H1 (cell line): ENCODE results near the gene ATP4A. TPM values are rescaled to one million over a fixed set of nuclear protein-coding genes. Genes with fewer than 3 reads are reported as not detected.

Experiments
- CTCF ChIA-PET: fragments of 300-600 bp; sonication (Branson Sonifier 250); formaldehyde crosslinking; loops from one replicate; lab custom pipeline; 2021; ENCODE audit not compliant: partially characterized antibody; lab: Charles Lee
- POLR2A ChIA-PET: fragments of 300-600 bp; sonication (Branson Sonifier 250); formaldehyde crosslinking; loops from one replicate; lab custom pipeline; 2021; ENCODE audit warnings: inconsistent platforms; ENCODE audit not compliant: partially characterized antibody; lab: Charles Lee
- DNase-seq, 2 experiments: peaks; one replicate each; pipeline versions ENCODE4 v3.0.0 to v3.0.0-alpha.2; 2010 to 2022; ENCODE audit warnings: low spot score in 2 of 2, low read depth in 1 of 2, mixed read lengths in 1 of 2
- FAIRE-seq: peaks from 2 replicates; lab custom pipeline; 2011; peaks lifted over from hg19 to GRCh38; lab: Jason Lieb, UNC
- H2AFZ ChIP-seq: 2 replicates; pipeline ENCODE4 v1.8.1; 2012; ENCODE audit warnings: low read length, inconsistent platforms
- H2AK5ac ChIP-seq: 2 replicates; pipeline ENCODE4 v1.6.1; 2013; ENCODE audit warnings: low read depth, low read length
- H2BK120ac ChIP-seq: replicated peaks from 2 replicates; pipeline ENCODE3; 2013; ENCODE audit warnings: low read depth, low read length, inconsistent platforms
- H2BK12ac ChIP-seq: 2 replicates; pipeline ENCODE4 v1.6.1; 2013; ENCODE audit warnings: low read depth, low read length
- H2BK15ac ChIP-seq: 2 replicates; pipeline ENCODE4 v1.6.1; 2013; ENCODE audit warnings: low read length
- H2BK20ac ChIP-seq: 2 replicates; pipeline ENCODE4 v1.6.1; 2013; ENCODE audit warnings: low read length
- H2BK5ac ChIP-seq: 2 replicates; pipeline ENCODE4 v1.6.1; 2013; ENCODE audit warnings: low read depth, low read length
- H3K14ac ChIP-seq: 2 replicates; pipeline ENCODE4 v1.6.1; 2013; ENCODE audit warnings: inconsistent platforms; ENCODE audit not compliant: insufficient read length
- H3K18ac ChIP-seq: 2 replicates; pipeline ENCODE4 v1.6.1; 2013; ENCODE audit warnings: low read length; ENCODE audit errors: extremely low read depth
- H3K23ac ChIP-seq: 2 replicates; pipeline ENCODE4 v1.6.1; 2013; ENCODE audit warnings: inconsistent platforms; ENCODE audit not compliant: insufficient read length
- H3K23me2 ChIP-seq: 2 replicates; pipeline ENCODE4 v1.6.1; 2013; ENCODE audit warnings: low read depth, low read length
- H3K27ac ChIP-seq: 2 replicates; pipeline ENCODE4 v1.6.1; 2011; ENCODE audit warnings: low read depth, low read length, inconsistent platforms
- H3K27me3 ChIP-seq, 4 experiments: replicated peaks in 1 of 4; 1 replicate in 1 of 4; 2 replicates in 3 of 4; pipeline versions ENCODE4 v1.6.1 to v1.8.1; 2011 to 2013; ENCODE audit warnings: low read length in 3 of 4, mild to moderate bottlenecking in 3 of 4, inconsistent platforms in 2 of 4, mixed read lengths in 2 of 4, moderate library complexity in 1 of 4; ENCODE audit not compliant: control insufficient read depth in 3 of 4, insufficient read depth in 3 of 4; ENCODE audit errors: extremely low read depth in 1 of 4
- H3K36me3 ChIP-seq, 4 experiments: 2 replicates each; pipeline versions ENCODE4 v1.6.1 to v1.8.1; 2011 to 2013; ENCODE audit warnings: mild to moderate bottlenecking in 4 of 4, low read length in 3 of 4, moderate library complexity in 2 of 4, control low read depth in 1 of 4, inconsistent platforms in 1 of 4; ENCODE audit not compliant: insufficient read depth in 4 of 4, control insufficient read depth in 2 of 4
- H3K4ac ChIP-seq: replicated peaks from 2 replicates; pipeline ENCODE3; 2013; ENCODE audit warnings: low read length, low read depth, mixed read lengths, inconsistent platforms; ENCODE audit not compliant: insufficient read length
- H3K4me1 ChIP-seq, 4 experiments: replicated peaks in 1 of 4; 1 replicate in 1 of 4; 2 replicates in 3 of 4; pipeline versions ENCODE4 v1.6.1 to v1.8.1; 2011 to 2013; ENCODE audit warnings: low read length in 3 of 4, inconsistent platforms in 2 of 4, mixed read lengths in 1 of 4; ENCODE audit not compliant: insufficient read depth in 4 of 4, control insufficient read depth in 3 of 4
- H3K4me2 ChIP-seq, 2 experiments: 2 replicates each; pipeline versions ENCODE4 v1.6.1 to v1.8.1; 2011 to 2013; ENCODE audit warnings: low read depth in 2 of 2, low read length in 2 of 2, control low read depth in 1 of 2, inconsistent platforms in 1 of 2, mild to moderate bottlenecking in 1 of 2; ENCODE audit not compliant: insufficient read depth in 1 of 2
- H3K4me3 ChIP-seq, 4 experiments: fragments of 200-600, 300-600 bp in 1 of 4; sonication (generic), shearing (Covaris generic), sonication (Bioruptor Twin) in 1 of 4; 2 replicates each; pipeline versions ENCODE4 v1.5.1 to v1.8.1; 2011 to 2016; ENCODE audit warnings: low read length in 4 of 4, low read depth in 3 of 4, control low read depth in 2 of 4, inconsistent platforms in 2 of 4, mild to moderate bottlenecking in 2 of 4, mixed read lengths in 1 of 4, moderate library complexity in 1 of 4; ENCODE audit not compliant: insufficient read depth in 2 of 4; ENCODE audit errors: extremely low read depth in 1 of 4
- H3K56ac ChIP-seq: replicated peaks from 2 replicates; pipeline ENCODE3; 2013; ENCODE audit warnings: low read depth, mild to moderate bottlenecking, mixed read lengths, low read length, inconsistent platforms; ENCODE audit not compliant: insufficient read length
- H3K79me1 ChIP-seq: 2 replicates; pipeline ENCODE4 v1.6.1; 2013; ENCODE audit warnings: low read depth, low read length, control low read depth
- H3K79me2 ChIP-seq, 2 experiments: 2 replicates each; pipeline versions ENCODE4 v1.6.1 to v1.8.1; 2012 to 2013; ENCODE audit warnings: low read length in 2 of 2, mild to moderate bottlenecking in 2 of 2, inconsistent platforms in 1 of 2; ENCODE audit not compliant: insufficient read depth in 2 of 2, control insufficient read depth in 1 of 2
- H3K9ac ChIP-seq, 4 experiments: replicated peaks in 1 of 4; 1 replicate in 1 of 4; 2 replicates in 3 of 4; pipeline versions ENCODE4 v1.6.1 to v1.8.1; 2011 to 2013; ENCODE audit warnings: low read depth in 3 of 4, low read length in 3 of 4, control low read depth in 2 of 4, mild to moderate bottlenecking in 2 of 4, moderate library complexity in 2 of 4, inconsistent platforms in 1 of 4; ENCODE audit errors: extremely low read depth in 1 of 4
- H3K9me3 ChIP-seq, 2 experiments: 2 replicates each; pipeline versions ENCODE4 v1.6.1 to v1.8.1; 2012 to 2013; ENCODE audit warnings: mild to moderate bottlenecking in 2 of 2, moderate library complexity in 2 of 2, control low read depth in 1 of 2, inconsistent platforms in 1 of 2, low read depth in 1 of 2, low read length in 1 of 2, mixed read lengths in 1 of 2; ENCODE audit not compliant: insufficient read depth in 2 of 2
- H4K20me1 ChIP-seq, 2 experiments: replicated peaks in 1 of 2; 2 replicates each; pipeline versions ENCODE3 to v1.8.1; 2011 to 2013; ENCODE audit warnings: inconsistent platforms in 2 of 2, low read length in 2 of 2, mild to moderate bottlenecking in 1 of 2; ENCODE audit not compliant: insufficient read depth in 2 of 2, control insufficient read depth in 1 of 2
- H4K5ac ChIP-seq: 2 replicates; pipeline ENCODE4 v1.6.1; 2013; ENCODE audit warnings: low read length, low read depth, mixed read lengths, inconsistent platforms; ENCODE audit not compliant: insufficient read length
- H4K8ac ChIP-seq: 2 replicates; pipeline ENCODE4 v1.8.0; 2013; ENCODE audit warnings: mild to moderate bottlenecking, moderate library complexity, low read length, inconsistent platforms; ENCODE audit not compliant: insufficient read depth; ENCODE audit errors: extremely low read depth
- H4K91ac ChIP-seq: replicated peaks from 2 replicates; pipeline ENCODE3; 2013; ENCODE audit warnings: low read length, mixed read lengths, inconsistent platforms; ENCODE audit not compliant: insufficient read length
- EZH2 ChIP-seq: fragments of 200-600 bp; sonication (generic); IDR thresholded peaks from 2 replicates; pipeline ENCODE4 v1.7.1; 2012; ENCODE audit warnings: low read depth, mild to moderate bottlenecking, moderate library complexity, low read length, inconsistent platforms; ENCODE audit not compliant: severe bottlenecking
- RAD21 ChIP-seq, 2 experiments: IDR thresholded peaks in 1 of 2; conservative IDR thresholded peaks in 1 of 2; 2 replicates each; pipeline ENCODE4 v1.6.1; 2011; ENCODE audit warnings: low read depth in 2 of 2, low read length in 2 of 2, improper control_type of control experiment in 1 of 2, inconsistent platforms in 1 of 2, mild to moderate bottlenecking in 1 of 2, moderate library complexity in 1 of 2
- WGBS, 2 experiments: shearing (Covaris generic) in 1 of 2; methylation state at CpG; one replicate each; pipeline versions ENCODE4 v1.1.6 to v1.1.7; 2013 to 2015; ENCODE audit warnings: low lambda C conversion rate in 2 of 2, mixed read lengths in 2 of 2, inconsistent platforms in 1 of 2, low coverage in 1 of 2, missing lambda C conversion rate in 1 of 2; ENCODE audit not compliant: insufficient replicate concordance in 2 of 2, insufficient coverage in 1 of 2, insufficient read length in 1 of 2; ENCODE audit errors: extremely low coverage in 1 of 2, missing lambda C conversion rate in 1 of 2; 5-methylcytosine and 5-hydroxymethylcytosine counted together
- polyA plus RNA-seq, 7 experiments: library from polyadenylated mRNA; depleted of rRNA in 3 of 7; stranded (reverse) in 5 of 7; unstranded in 2 of 7; fragments of >200 nt in 5 of 7; fragments of 200-250 nt in 2 of 7; gene quantifications; 1 replicate in 5 of 7; 2 replicates in 1 of 7; 4 replicates in 1 of 7; pipeline versions ENCODE4 v1.2.1 to v1.2.3, GENCODE V29; 2011 to 2013; ENCODE audit warnings: missing spikeins in 2 of 7, mixed read lengths in 2 of 7
- total RNA-seq: library from RNA; stranded (reverse); fragmentation: NEBNext Ultra II Directional; extraction: Animal tissue kit (Norgen Biotek cat#: 25700); gene quantifications from 2 replicates; pipeline ENCODE4 v1.2.1, GENCODE V29; 2021

ATP4A gene
- total and polyA plus RNA-seq, 2 of the 8 experiments (the other 6 are each of a cell fraction or from before 2014, with no cell fraction given), result 0.50 to 1.2 TPM

- Histone ChIP-seq H3K23ac (no peak overlapping the region), H2BK15ac (no peak overlapping the region), H3K23me2 (peaks cover 2% of the 10 kb centered on the region; the same call in 1 of the 2 replicates), H3K9ac (no peak overlapping the region), H2BK20ac (no peak overlapping the region), H3K27ac (no peak overlapping the region), H3K27me3 (peaks cover 0 to 16% (median 9%) of the 10 kb centered on the region in 4 experiments; a peak in 5 of 7 replicates), H2AK5ac (no peak overlapping the region), H2BK120ac (no peak overlapping the region), H3K79me2 (no peaks in the 10 kb centered on the region), H3K4me2 (no peak overlapping the region), H4K8ac (no peak overlapping the region), H2BK12ac (no peak overlapping the region), H3K36me3 (no peaks in the 10 kb centered on the region), H2AFZ (no peak overlapping the region), H4K91ac (no peak overlapping the region), H3K56ac (no peak overlapping the region), H3K9me3 (no peaks in the 10 kb centered on the region; a peak in 1 of 4 replicates), H3K4me3 (no peak overlapping the region), H3K14ac (no peak overlapping the region), H3K4ac (no peak overlapping the region), H3K4me1 (peaks cover 0 to 6% (median 4%) of the 10 kb centered on the region in 4 experiments; a peak in 3 of 7 replicates), H2BK5ac (no peak overlapping the region), H3K79me1 (no peaks in the 10 kb centered on the region), H4K5ac (no peak overlapping the region), H3K18ac (no peak overlapping the region), H4K20me1 (peaks cover 7 to 8% of the 10 kb centered on the region in 2 experiments)
- no CpG with 5 or more reads among the region's 2 CpGs for WGBS, 2 experiments
- POLR2A ChIA-PET, result interaction anchor here (1.6 kb wide), 1 partner anchor 80 kb away, joined by 5 read pairs; no protein-coding TSS in a partner anchor
- CTCF ChIA-PET, result interaction anchor here (0.6 to 3.1 kb wide), 6 partner anchors 14 to 1201 kb away, joined by 3 to 19 read pairs (median 5); no protein-coding TSS in a partner anchor
- FAIRE-seq (no peak), DNase-seq (no peak)
- no peak for TF ChIP-seq EZH2
- TF ChIP-seq RAD21 (IDR thresholded peaks at IDR 0.05 in 1 of 2, conservative IDR thresholded peaks at IDR 0.05 in 1 of 2; ENCODE audit: low read depth in 2 of 2, low read length in 2 of 2), result no peak
Measured at GRCh38 chr19:35562776-35563175, 682 bp downstream of the ATP4A start.
